DND-41 (cell line): ENCODE measurements around the gene GATM.

Experiments used
- CTCF ChIP-seq: IDR thresholded peaks from 2 replicates; pipeline ENCODE4 v1.5.1; 2012; ENCODE audit warnings: borderline replicate concordance, low read length, moderate library complexity, mild to moderate bottlenecking; ENCODE audit not compliant: poor library complexity, severe bottlenecking; ENCODE audit errors: extremely low read depth
- EZH2 ChIP-seq: IDR thresholded peaks from 3 replicates; pipeline ENCODE4 v1.6.1; 2012; ENCODE audit warnings: borderline replicate concordance, low read depth, mild to moderate bottlenecking, moderate library complexity, low read length, inconsistent platforms; ENCODE audit not compliant: severe bottlenecking

- no peak for TF ChIP-seq CTCF
- no peak for TF ChIP-seq EZH2
Observed at GRCh38 chr15:45354711-45355110, 23.6 kb downstream of the GATM start.
